Endothelial cell of umbilical vein (primary cell): Measurements from ENCODE around the gene EIF4A3. TPM values are rescaled to one million over a fixed set of nuclear protein-coding genes. Genes with fewer than 3 reads are reported as not detected.

Experiments used
- BruUV-seq: library from RNA; stranded (reverse); fragments of 400-500 nt; replicated peaks from 2 replicates; lab custom pipeline; 2021; lab: Mats Ljungman, UMichigan
- CTCF ChIA-PET: fragments of 300-600, 350-600 bp; sonication (Branson Sonifier 250); formaldehyde crosslinking; loops from one replicate; lab custom pipeline; 2021; ENCODE audit warnings: antibody characterized with exemption, inconsistent platforms; lab: Charles Lee
- POLR2A ChIA-PET: fragments of 300-600, 350-600 bp; sonication (Branson Sonifier 250); formaldehyde crosslinking; loops from one replicate; lab custom pipeline; 2021; ENCODE audit warnings: antibody characterized with exemption, inconsistent platforms; lab: Charles Lee
- DNase-seq: peaks from one replicate; pipeline ENCODE4 v3.0.0-alpha.2; 2011; ENCODE audit warnings: low read depth, low spot score
- FAIRE-seq: peaks from 2 replicates; lab custom pipeline; 2011; peaks lifted over from hg19 to GRCh38; lab: Jason Lieb, UNC
- H2AFZ ChIP-seq: 2 replicates; pipeline ENCODE4 v1.6.0; 2012; ENCODE audit warnings: low read depth, low read length, control low read depth, inconsistent platforms
- H3K27ac ChIP-seq: 2 replicates; pipeline ENCODE4 v1.5.1; 2011; ENCODE audit warnings: low read depth, mild to moderate bottlenecking, control low read depth, low read length, moderate library complexity; ENCODE audit not compliant: insufficient read depth
- H3K27me3 ChIP-seq, 2 experiments: 2 replicates each; pipeline versions ENCODE4 v1.6.0 to v1.6.1; 2011; ENCODE audit warnings: low read length in 2 of 2, mixed read lengths in 1 of 2; ENCODE audit not compliant: control insufficient read depth in 2 of 2, insufficient read depth in 2 of 2
- H3K36me3 ChIP-seq, 2 experiments: 2 replicates in 1 of 2; 3 replicates in 1 of 2; pipeline ENCODE4 v1.5.1; 2011; ENCODE audit warnings: low read length in 2 of 2, mild to moderate bottlenecking in 1 of 2, moderate library complexity in 1 of 2; ENCODE audit not compliant: control insufficient read depth in 2 of 2, insufficient read depth in 2 of 2; ENCODE audit errors: extremely low read depth in 1 of 2
- H3K4me1 ChIP-seq: 3 replicates; pipeline ENCODE4 v1.5.1; 2011; ENCODE audit warnings: mild to moderate bottlenecking, low read length; ENCODE audit not compliant: control insufficient read depth, insufficient read depth; ENCODE audit errors: extremely low read depth
- H3K4me2 ChIP-seq: 2 replicates; pipeline ENCODE4 v1.6.1; 2011; ENCODE audit warnings: low read length, control low read depth, mixed read lengths; ENCODE audit not compliant: insufficient read depth
- H3K4me3 ChIP-seq, 3 experiments: fragments of 200-600 bp in 1 of 3; sonication (generic), shearing (Covaris generic) in 1 of 3; replicated peaks in 1 of 3; 2 replicates each; pipeline ENCODE4 v1.5.1; 2011 to 2016; ENCODE audit warnings: control low read depth in 3 of 3, low read length in 3 of 3, mild to moderate bottlenecking in 2 of 3, inconsistent platforms in 1 of 3, low read depth in 1 of 3, moderate library complexity in 1 of 3; ENCODE audit not compliant: insufficient read depth in 1 of 3
- H3K79me2 ChIP-seq: 2 replicates; pipeline ENCODE4 v1.6.0; 2012; ENCODE audit warnings: low read length, inconsistent platforms; ENCODE audit not compliant: control insufficient read depth, insufficient read depth
- H3K9ac ChIP-seq: replicated peaks from 2 replicates; pipeline ENCODE3; 2011; ENCODE audit warnings: low read length, control low read depth; ENCODE audit not compliant: insufficient read depth; ENCODE audit errors: extremely low read depth
- H3K9me1 ChIP-seq: replicated peaks from 3 replicates; pipeline ENCODE4 v1.6.0; 2011; ENCODE audit warnings: mild to moderate bottlenecking, low read length; ENCODE audit not compliant: control insufficient read depth, insufficient read depth; ENCODE audit errors: extremely low read depth
- H3K9me3 ChIP-seq: replicated peaks from 2 replicates; pipeline ENCODE4 v1.5.1; 2012; ENCODE audit warnings: low read length, inconsistent platforms; ENCODE audit not compliant: control insufficient read depth, insufficient read depth
- H4K20me1 ChIP-seq: replicated peaks from 2 replicates; pipeline ENCODE3; 2011; ENCODE audit warnings: mild to moderate bottlenecking, low read length; ENCODE audit not compliant: control insufficient read depth, insufficient read depth; ENCODE audit errors: extremely low read depth
- CTCF ChIP-seq, 2 donors: IDR thresholded peaks; 1 replicate in 1 of 2; 2 replicates in 1 of 2; pipeline ENCODE4 v1.5.1; 2011; ENCODE audit warnings: low read length in 2 of 2, mild to moderate bottlenecking in 2 of 2, moderate library complexity in 2 of 2, control low read depth in 1 of 2, inconsistent platforms in 1 of 2, low read depth in 1 of 2; ENCODE audit not compliant: insufficient read depth in 1 of 2; ENCODE audit errors: extremely low read depth in 1 of 2
- EZH2 ChIP-seq: IDR thresholded peaks from 2 replicates; pipeline ENCODE4 v1.6.1; 2012; ENCODE audit warnings: borderline replicate concordance, low read depth, mild to moderate bottlenecking, moderate library complexity, low read length, inconsistent platforms; ENCODE audit not compliant: severe bottlenecking
- FOS ChIP-seq: IDR thresholded peaks from 2 replicates; pipeline ENCODE4 v1.6.1; 2011; ENCODE audit warnings: mild to moderate bottlenecking, low read length, moderate library complexity, borderline replicate concordance; ENCODE audit not compliant: insufficient read depth
- GATA2 ChIP-seq: IDR thresholded peaks from 2 replicates; pipeline ENCODE4 v1.7.0; 2011; ENCODE audit warnings: low read depth, mild to moderate bottlenecking, moderate library complexity, mixed read lengths, low read length; ENCODE audit not compliant: insufficient read length, insufficient read depth
- JUN ChIP-seq: IDR thresholded peaks from 2 replicates; pipeline ENCODE4 v1.6.1; 2011; ENCODE audit warnings: borderline replicate concordance, low read depth; ENCODE audit not compliant: insufficient read length, insufficient read depth
- MAX ChIP-seq: IDR thresholded peaks from 2 replicates; pipeline ENCODE4 v1.6.1; 2011; ENCODE audit not compliant: insufficient read depth, insufficient read length
- MYC ChIP-seq: IDR thresholded peaks from one replicate; pipeline ENCODE4 v1.6.1; 2011; ENCODE audit warnings: mild to moderate bottlenecking, low read depth, low read length
- POLR2A ChIP-seq: IDR thresholded peaks from 2 replicates; pipeline ENCODE4 v1.6.1; 2012; ENCODE audit warnings: low read depth, mild to moderate bottlenecking, control low read depth, low read length
- POLR2AphosphoS5 ChIP-seq: IDR thresholded peaks from 2 replicates; pipeline ENCODE4 v1.6.1; 2012; ENCODE audit warnings: low read depth, mild to moderate bottlenecking, control low read depth, low read length, moderate library complexity; ENCODE audit not compliant: insufficient read depth
- dilution Hi-C: fragments of 300-500 bp; cut with MboI; formaldehyde crosslinking; loops from one replicate; pipeline ENCODE4 v1.15.0; 2019; ENCODE audit warnings: low sequenced_read_pairs; ENCODE audit not compliant: extremely low pct_ligation_motif_present
- intact Hi-C: fragments of 100-400 bp; cut with micrococcal nuclease; formaldehyde crosslinking; loops from one replicate; pipeline ENCODE4 v1.10.0; 2022
- polyA plus RNA-seq, 4 experiments: library from polyadenylated mRNA; depleted of rRNA in 3 of 4; stranded (reverse) in 3 of 4; unstranded in 1 of 4; fragments of >200 nt; gene quantifications; 2 replicates each; pipeline versions ENCODE4 v1.2.1 to v1.2.3, GENCODE V29; 2011 to 2012; ENCODE audit warnings: missing spikeins in 1 of 4
- total RNA-seq: library from RNA; stranded (reverse); gene quantifications from 2 replicates; pipeline ENCODE4 v1.2.3, GENCODE V29; 2021

EIF4A3 gene
- total and polyA plus RNA-seq, 2 donors (not counting 3 experiments of a cell fraction or from before 2014, with no cell fraction given): 90.4 to 94.5 TPM

GRCh38 chr17:80190716-80191115, 43.8 kb upstream of the EIF4A3 start:
- H3K79me2 ChIP-seq: no peaks in the 10 kb centered on the region
- H3K4me3 ChIP-seq: no peak overlapping the region
- H3K9me1 ChIP-seq: no peaks in the 10 kb centered on the region
- no peak overlapping the region for H2AFZ ChIP-seq
- BruUV-seq: no TSS peak
- no peak for TF ChIP-seq FOS
- TF ChIP-seq CTCF (IDR thresholded peaks at IDR 0.05; ENCODE audit: extremely low read depth in 1 of 2, insufficient read depth in 1 of 2, low read depth in 1 of 2, low read length in 2 of 2): no peak
- no peak for TF ChIP-seq GATA2
- TF ChIP-seq JUN: no peak
- no peak for TF ChIP-seq EZH2
- H4K20me1 ChIP-seq: no peaks in the 10 kb centered on the region
- no peak overlapping the region for H3K4me2 ChIP-seq
- H3K27ac ChIP-seq: no peak overlapping the region
- peaks cover 0 to 5% of the 10 kb centered on the region in 2 experiments for H3K27me3 ChIP-seq
- FAIRE-seq (no peak), DNase-seq (no peak)
- ChIA-PET POLR2A (no interaction called here), CTCF (no interaction called here)
- no peaks in the 10 kb centered on the region for H3K9me3 ChIP-seq
- no peaks in the 10 kb centered on the region for H3K4me1 ChIP-seq
- intact Hi-C loops (no loop called here), dilution Hi-C loops (no loop called here)
- no peaks in the 10 kb centered on the region for H3K36me3 ChIP-seq
- no peak overlapping the region for H3K9ac ChIP-seq

GRCh38 chr17:80189611-80190010, 42.7 kb upstream of the EIF4A3 start:
- Histone ChIP-seq H3K36me3 (no peaks in the 10 kb centered on the region), H3K27ac (no peak overlapping the region), H3K9me3 (no peaks in the 10 kb centered on the region), H3K79me2 (no peaks in the 10 kb centered on the region), H3K4me2 (no peak overlapping the region), H3K4me1 (no peaks in the 10 kb centered on the region), H2AFZ (no peak overlapping the region), H3K4me3 (no peak overlapping the region), H4K20me1 (no peaks in the 10 kb centered on the region), H3K9ac (no peak overlapping the region), H3K9me1 (no peaks in the 10 kb centered on the region), H3K27me3 (peaks cover 0 to 5% of the 10 kb centered on the region in 2 experiments)
- FAIRE-seq: no peak
- POLR2A ChIA-PET: no interaction called here
- BruUV-seq: no TSS peak
- intact Hi-C loops (no loop called here), dilution Hi-C loops (no loop called here)
- TF ChIP-seq MAX: no peak
- no peak for TF ChIP-seq JUN
- no peak for TF ChIP-seq EZH2
- no peak for TF ChIP-seq POLR2AphosphoS5
- TF ChIP-seq GATA2: no peak
- TF ChIP-seq POLR2A: no peak
- TF ChIP-seq MYC: no peak
- TF ChIP-seq FOS: no peak
- no peak for TF ChIP-seq CTCF (IDR thresholded peaks at IDR 0.05; ENCODE audit: extremely low read depth in 1 of 2, insufficient read depth in 1 of 2, low read depth in 1 of 2, low read length in 2 of 2)
- DNase-seq: no peak
- CTCF ChIA-PET: no interaction called here
